Natural killer cell (primary cell): Measurements from ENCODE around the gene IL6ST. TPM values are rescaled to one million over a fixed set of nuclear protein-coding genes. Genes with fewer than 3 reads are reported as not detected.
"Not testable (repeated sequence)": the region's sequence is repeated elsewhere in the genome, so short reads cannot be mapped to it uniquely, and the experiment has no call there.

Source experiments
- ATAC-seq, 3 donors: fragments of 150-1000 bp in 2 of 3; fragments of 200-7000 bp in 1 of 3; cut with Tn5 transposase; 1 replicate in 1 of 3; 2 replicates in 2 of 3; pipeline ENCODE4 v1.10.0; 2021; ENCODE audit warnings: mild to moderate bottlenecking in 2 of 3, moderate library complexity in 2 of 3
- DNase-seq, 2 donors: peaks; one replicate each; pipeline versions ENCODE4 v3.0.0 to v3.0.0-alpha.2; 2013 to 2021; ENCODE audit warnings: mixed read lengths in 1 of 2
- H3K27ac ChIP-seq: one replicate; pipeline ENCODE4 v1.5.1; 2013; ENCODE audit warnings: mild to moderate bottlenecking, low read length
- H3K27me3 ChIP-seq: one replicate; pipeline ENCODE4 v1.6.1; 2013; ENCODE audit warnings: low read length; ENCODE audit not compliant: control insufficient read depth, insufficient read depth
- H3K36me3 ChIP-seq: one replicate; pipeline ENCODE4 v1.6.1; 2013; ENCODE audit warnings: low read length; ENCODE audit not compliant: control insufficient read depth, insufficient read depth
- H3K4me1 ChIP-seq: one replicate; pipeline ENCODE4 v1.6.1; 2013; ENCODE audit warnings: low read length; ENCODE audit not compliant: control insufficient read depth, insufficient read depth
- H3K4me3 ChIP-seq: one replicate; pipeline ENCODE4 v1.5.1; 2013; ENCODE audit warnings: low read length
- H3K9me3 ChIP-seq: one replicate; pipeline ENCODE4 v1.6.1; 2013; ENCODE audit warnings: low read length; ENCODE audit not compliant: control insufficient read depth, insufficient read depth
- H3K27ac Mint-ChIP-seq, 2 donors: one replicate each; pipeline ENCODE4 v1.8.0; 2022; ENCODE audit warnings: mild to moderate bottlenecking in 2 of 2, mixed read lengths in 2 of 2, moderate library complexity in 1 of 2
- H3K27me3 Mint-ChIP-seq, 2 donors: one replicate each; pipeline ENCODE4 v1.8.0; 2022; ENCODE audit warnings: low read depth in 2 of 2, mixed read lengths in 2 of 2
- H3K36me3 Mint-ChIP-seq: one replicate; pipeline ENCODE4 v1.8.0; 2022; ENCODE audit warnings: mixed read lengths
- H3K4me1 Mint-ChIP-seq, 2 donors: one replicate each; pipeline ENCODE4 v1.8.0; 2022; ENCODE audit warnings: mixed read lengths in 2 of 2
- H3K4me3 Mint-ChIP-seq: one replicate; pipeline ENCODE4 v1.8.0; 2022; ENCODE audit warnings: mild to moderate bottlenecking, moderate library complexity, mixed read lengths
- H3K9me3 Mint-ChIP-seq, 2 donors: one replicate each; pipeline ENCODE4 v1.8.0; 2022; ENCODE audit warnings: mixed read lengths in 2 of 2
- CTCF ChIP-seq: fragments of 200-600 bp; IDR thresholded peaks from one replicate; pipeline ENCODE4 v1.8.0; 2022; ENCODE audit warnings: antibody characterized with exemption
- WGBS: methylation state at CpG from one replicate; pipeline ENCODE4 v1.1.7; 2013; ENCODE audit warnings: missing lambda C conversion rate; ENCODE audit not compliant: insufficient coverage; 5-methylcytosine and 5-hydroxymethylcytosine counted together
- intact Hi-C: fragments of 100-400 bp; cut with micrococcal nuclease; formaldehyde crosslinking; loops from one replicate; pipeline ENCODE4 v1.14.2; 2022
- total RNA-seq, 4 donors: library from RNA; stranded (reverse); fragments of 120-200 nt in 1 of 4; gene quantifications; one replicate each; pipeline versions ENCODE4 v1.2.3 to v1.2.4, GENCODE V29; 2013 to 2022

IL6ST gene
- total RNA-seq = 10 to 100 TPM; 48.5 to 73.0 (median 53.8) TPM
- 29.7 TPM for total RNA-seq (2013)

- no peaks in the 10 kb centered on the region for H3K27me3 ChIP-seq
- H3K36me3 ChIP-seq = no peaks in the 10 kb centered on the region
- H3K4me1 Mint-ChIP-seq = peaks cover 29 to 47% of the 10 kb centered on the region in 2 donors
- H3K27ac Mint-ChIP-seq = peak within 1 kb of the TSS; percentile 92 to 96
- peaks cover 5% of the 10 kb centered on the region for H3K4me1 ChIP-seq
- H3K9me3 Mint-ChIP-seq = no peaks in the 10 kb centered on the region
- H3K9me3 ChIP-seq = no peaks in the 10 kb centered on the region
- peak within 1 kb of the TSS; percentile 94 for H3K4me3 ChIP-seq
- H3K36me3 Mint-ChIP-seq = peaks cover 6% of the 10 kb centered on the region
- WGBS = under 1% methylated on average over 48 of the region's 48 CpGs
- DNase-seq (peak in 1 of 2 donors; percentile 79), ATAC-seq (peak; percentile 16 to 33 (median 24))
- H3K4me3 Mint-ChIP-seq = peak within 1 kb of the TSS; percentile 99
- intact Hi-C loops = loop anchor here (10.0 kb wide), 2 partner anchors 460 to 1180 kb away; partner anchors contain the start of genes GPBP1 and PLPP1
- TF ChIP-seq CTCF = no peak
- H3K27me3 Mint-ChIP-seq = no peaks in the 10 kb centered on the region
- peak within 1 kb of the TSS; percentile 77 for H3K27ac ChIP-seq
These were observed at the start of gene IL6ST for GRCh38 chr5:55994495-55994997. Gene IL6ST, minus strand, starts transcription at chr5:55994963. Its CDS starts 18,685 bp downstream, at chr5:55976278.

- H3K4me3 Mint-ChIP-seq = no peak overlapping the region
- no peak for TF ChIP-seq CTCF
- no peak for ATAC-seq
- H3K27me3 Mint-ChIP-seq = peaks cover 0 to 8% of the 10 kb centered on the region in 2 donors
- no peaks in the 10 kb centered on the region for H3K4me1 ChIP-seq
- H3K9me3 ChIP-seq = no peaks in the 10 kb centered on the region
- no peak for DNase-seq
- H3K9me3 Mint-ChIP-seq = no peaks in the 10 kb centered on the region
- no peak overlapping the region for H3K27ac Mint-ChIP-seq
- H3K36me3 ChIP-seq = no peaks in the 10 kb centered on the region
- no peaks in the 10 kb centered on the region for H3K36me3 Mint-ChIP-seq
- no peaks in the 10 kb centered on the region for H3K4me1 Mint-ChIP-seq
- H3K4me3 ChIP-seq = no peak overlapping the region
- no peaks in the 10 kb centered on the region for H3K27me3 ChIP-seq
- 68% methylated on average over 2 of the region's 2 CpGs for WGBS
- H3K27ac ChIP-seq = no peak overlapping the region
- intact Hi-C loops = no loop called here
These were observed 45.2 kb upstream of the IL6ST start for GRCh38 chr5:56039985-56040384.

GRCh38 chr5:56038206-56038605 is 43.4 kb upstream of the IL6ST start:
- H3K4me1 Mint-ChIP-seq, H3K4me1 ChIP-seq, intact Hi-C loops, H3K9me3 Mint-ChIP-seq, H3K27me3 Mint-ChIP-seq, H3K4me3 ChIP-seq, H3K27me3 ChIP-seq, DNase-seq, H3K27ac ChIP-seq, H3K9me3 ChIP-seq, ATAC-seq, H3K4me3 Mint-ChIP-seq, H3K36me3 ChIP-seq, H3K27ac Mint-ChIP-seq, H3K36me3 Mint-ChIP-seq: not testable (repeated sequence)
- 100% methylated on average over 1 of the region's 6 CpGs for WGBS

- Histone ChIP-seq H3K4me1 (no peaks in the 10 kb centered on the region), H3K36me3 (no peaks in the 10 kb centered on the region), H3K27ac (no peak overlapping the region), H3K9me3 (no peaks in the 10 kb centered on the region), H3K27me3 (no peaks in the 10 kb centered on the region), H3K4me3 (no peak overlapping the region)
- Mint-ChIP-seq H3K27me3 (peaks cover 0 to 8% of the 10 kb centered on the region in 2 donors), H3K4me1 (no peaks in the 10 kb centered on the region), H3K9me3 (no peaks in the 10 kb centered on the region), H3K36me3 (no peaks in the 10 kb centered on the region), H3K27ac (no peak overlapping the region), H3K4me3 (no peak overlapping the region)
- ATAC-seq (no peak), DNase-seq (peak in 1 of 2 donors; percentile 20)
- intact Hi-C loops = no loop called here
- WGBS = 15% methylated on average over 4 of the region's 4 CpGs
- no peak for TF ChIP-seq CTCF
These were observed 42.8 kb upstream of the IL6ST start for GRCh38 chr5:56037531-56038010.

- H3K4me3 ChIP-seq, H3K27me3 ChIP-seq, H3K4me1 Mint-ChIP-seq, H3K27ac Mint-ChIP-seq, H3K4me1 ChIP-seq, H3K9me3 ChIP-seq, H3K27me3 Mint-ChIP-seq, H3K4me3 Mint-ChIP-seq, intact Hi-C loops, DNase-seq, H3K36me3 Mint-ChIP-seq, H3K9me3 Mint-ChIP-seq, H3K36me3 ChIP-seq, H3K27ac ChIP-seq, ATAC-seq: not testable (repeated sequence)
- 94% methylated on average over 13 of the region's 21 CpGs for WGBS
These were observed 40.6 kb upstream of the IL6ST start for GRCh38 chr5:56035394-56035793.

GRCh38 chr5:56029871-56030630 is 35.3 kb upstream of the IL6ST start:
- H3K4me1 ChIP-seq, intact Hi-C loops, H3K4me3 Mint-ChIP-seq, H3K4me1 Mint-ChIP-seq, H3K27me3 Mint-ChIP-seq, H3K9me3 Mint-ChIP-seq, H3K27ac ChIP-seq, ATAC-seq, H3K36me3 ChIP-seq, H3K27ac Mint-ChIP-seq, H3K36me3 Mint-ChIP-seq, DNase-seq, H3K4me3 ChIP-seq, H3K9me3 ChIP-seq, H3K27me3 ChIP-seq: not testable (repeated sequence)
- WGBS = 91% methylated on average over 7 of the region's 7 CpGs
